ENCODE data around the gene MLX. TPM values are rescaled to one million over a fixed set of nuclear protein-coding genes. Genes with fewer than 3 reads are reported as not detected.

Gene MLX
- total RNA-seq, 3 donors from 2014 or later: 69.6 to 110 (median 103) TPM

DNA sequence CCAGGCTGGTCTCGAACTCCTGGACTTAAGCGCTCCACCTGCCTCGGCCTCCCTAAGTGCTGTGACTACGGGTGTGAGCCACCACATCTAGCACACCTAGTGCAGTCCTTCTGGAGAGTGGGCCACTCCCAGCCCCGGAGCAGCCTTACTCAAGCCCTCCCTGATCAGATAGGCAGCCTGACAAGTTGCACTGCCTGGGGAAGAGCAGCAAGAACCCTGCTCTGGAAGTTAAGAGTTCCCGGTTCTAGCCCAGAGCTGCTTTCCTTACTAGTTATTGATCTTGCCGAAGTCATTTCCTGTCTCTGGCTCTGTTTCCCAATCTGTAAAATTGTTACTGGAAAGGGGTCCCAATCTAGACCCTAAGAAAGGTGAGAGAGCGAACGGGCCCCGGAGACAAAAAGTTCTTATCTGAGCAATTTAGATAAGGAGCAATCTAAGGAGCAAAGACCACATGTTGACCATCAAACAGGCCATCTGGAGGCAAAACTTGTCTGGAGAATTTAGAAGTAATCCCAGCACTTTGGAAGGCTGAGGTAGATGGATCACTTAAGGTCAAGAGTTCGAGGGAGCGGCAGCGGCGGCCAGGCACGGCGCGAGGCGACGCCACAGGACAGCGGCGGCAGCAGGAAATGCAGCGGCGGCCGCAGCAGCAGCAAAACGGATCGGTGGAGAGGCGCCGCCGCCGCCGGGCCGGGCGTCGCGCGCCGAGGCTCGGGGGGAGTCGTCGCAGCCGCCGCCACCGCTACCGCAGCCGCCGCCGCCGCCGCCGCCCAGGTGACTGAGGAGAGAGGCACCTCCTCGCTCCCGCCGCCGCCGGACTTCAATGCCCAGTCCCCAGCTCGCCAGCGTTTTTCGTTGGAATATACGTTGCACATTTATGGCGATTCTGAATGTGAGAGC, 35.2 kb upstream of the MLX start:
- Histone ChIP-seq H3K4me3 (no peak overlapping the region), H3K4me1 (ENCODE audit: low read depth) (peaks cover 21% of the 10 kb centered on the region), H3K9me3 (no peaks in the 10 kb centered on the region), H3K36me3 (ENCODE audit: low read depth) (no peaks in the 10 kb centered on the region)
- ATAC-seq (peak; percentile 59), DNase-seq (peak; percentile 76 to 84 (median 83))
- intact Hi-C loops (cut with DNase I, micrococcal nuclease): no loop called here
- TF ChIP-seq, protein P1, sequence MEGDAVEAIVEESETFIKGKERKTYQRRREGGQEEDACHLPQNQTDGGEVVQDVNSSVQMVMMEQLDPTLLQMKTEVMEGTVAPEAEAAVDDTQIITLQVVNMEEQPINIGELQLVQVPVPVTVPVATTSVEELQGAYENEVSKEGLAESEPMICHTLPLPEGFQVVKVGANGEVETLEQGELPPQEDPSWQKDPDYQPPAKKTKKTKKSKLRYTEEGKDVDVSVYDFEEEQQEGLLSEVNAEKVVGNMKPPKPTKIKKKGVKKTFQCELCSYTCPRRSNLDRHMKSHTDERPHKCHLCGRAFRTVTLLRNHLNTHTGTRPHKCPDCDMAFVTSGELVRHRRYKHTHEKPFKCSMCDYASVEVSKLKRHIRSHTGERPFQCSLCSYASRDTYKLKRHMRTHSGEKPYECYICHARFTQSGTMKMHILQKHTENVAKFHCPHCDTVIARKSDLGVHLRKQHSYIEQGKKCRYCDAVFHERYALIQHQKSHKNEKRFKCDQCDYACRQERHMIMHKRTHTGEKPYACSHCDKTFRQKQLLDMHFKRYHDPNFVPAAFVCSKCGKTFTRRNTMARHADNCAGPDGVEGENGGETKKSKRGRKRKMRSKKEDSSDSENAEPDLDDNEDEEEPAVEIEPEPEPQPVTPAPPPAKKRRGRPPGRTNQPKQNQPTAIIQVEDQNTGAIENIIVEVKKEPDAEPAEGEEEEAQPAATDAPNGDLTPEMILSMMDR (IDR thresholded peaks at IDR 0.05): peak; percentile 31

DNA sequence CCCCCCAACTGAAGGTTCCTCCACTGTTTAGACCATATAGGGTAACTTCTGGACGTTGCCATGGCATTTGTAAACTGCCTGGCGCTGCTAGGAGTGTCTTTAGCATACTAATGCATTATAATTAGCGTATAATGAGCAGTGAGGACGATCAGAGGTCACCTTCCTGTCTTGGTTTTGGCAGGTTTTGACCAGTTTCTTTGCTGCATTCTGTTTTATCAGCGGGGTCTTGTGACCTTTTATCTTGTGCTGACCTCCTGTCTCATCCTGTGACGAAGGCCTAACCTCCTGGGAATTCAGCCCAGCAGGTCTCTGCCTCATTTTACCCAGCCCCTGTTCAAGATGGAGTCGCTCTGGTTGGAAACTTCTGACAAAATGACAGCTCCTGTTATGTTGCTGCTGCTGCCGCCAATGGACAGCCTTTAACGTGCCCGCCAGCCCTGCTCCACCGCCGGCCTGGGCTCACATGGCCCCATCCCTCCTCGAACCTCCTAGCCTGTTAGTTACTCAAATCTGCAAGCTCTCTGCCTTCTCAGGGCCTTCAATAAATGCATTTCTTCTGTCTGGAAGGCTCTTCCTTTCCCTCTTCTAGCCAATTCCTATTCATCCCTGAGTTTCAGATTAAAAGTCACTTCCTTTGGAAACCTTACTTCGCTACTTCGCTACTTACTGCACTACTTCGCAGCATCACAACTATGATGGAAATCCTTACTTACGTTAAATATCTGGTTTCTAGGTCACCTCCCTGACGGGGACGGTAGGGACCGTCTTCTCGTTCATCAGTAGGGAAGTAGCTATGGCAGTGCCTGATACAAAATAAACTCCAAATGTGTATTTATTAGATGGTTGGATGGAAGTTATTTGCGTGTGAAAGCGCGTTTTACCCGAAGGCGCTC, 31.5 kb upstream of the MLX start:
- no peaks in the 10 kb centered on the region for H3K36me3 ChIP-seq (ENCODE audit: low read depth)
- ATAC-seq (peak; percentile 0), DNase-seq (peak in 1 of 3 donors; percentile 56)
- H3K4me3 ChIP-seq: peak overlapping the region; percentile 72
- intact Hi-C loops (cut with DNase I, micrococcal nuclease): no loop called here
- H3K9me3 ChIP-seq: no peaks in the 10 kb centered on the region
- H3K4me1 ChIP-seq (ENCODE audit: low read depth): peaks cover 23% of the 10 kb centered on the region
- TF ChIP-seq, protein P1 (IDR thresholded peaks at IDR 0.05): no peak

DNA sequence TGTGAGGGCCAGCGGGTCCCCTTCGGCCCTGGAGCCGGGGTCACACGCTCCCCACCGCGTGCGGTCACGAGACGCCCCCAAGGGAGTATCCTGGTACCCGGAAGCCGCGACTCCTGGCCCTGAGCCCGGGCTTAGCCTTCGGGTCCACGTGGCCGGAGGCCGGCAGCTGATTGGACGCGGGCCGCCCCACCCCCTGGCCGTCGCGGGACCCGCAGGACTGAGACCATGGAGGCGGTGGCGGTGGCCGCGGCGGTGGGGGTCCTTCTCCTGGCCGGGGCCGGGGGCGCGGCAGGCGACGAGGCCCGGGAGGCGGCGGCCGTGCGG, 30.9 kb upstream of the MLX start, which contains the start of gene NAGLU:
NAGLU (plus strand) TSS at position 194 of the 324 bp plus-strand sequence; CDS start at position 226, 32 bp downstream.
- ATAC-seq (peak; percentile 87), DNase-seq (peak; percentile 98 to 99 (median 98))
- intact Hi-C loops (cut with DNase I, micrococcal nuclease): no loop called here
- H3K4me1 ChIP-seq (ENCODE audit: low read depth): peaks cover 21% of the 10 kb centered on the region
- H3K9me3 ChIP-seq: no peaks in the 10 kb centered on the region
- TF ChIP-seq, protein P1 (IDR thresholded peaks at IDR 0.05): no peak
- H3K4me3 ChIP-seq: peak within 1 kb of the TSS; percentile 72
- H3K36me3 ChIP-seq (ENCODE audit: low read depth): no peaks in the 10 kb centered on the region

DNA sequence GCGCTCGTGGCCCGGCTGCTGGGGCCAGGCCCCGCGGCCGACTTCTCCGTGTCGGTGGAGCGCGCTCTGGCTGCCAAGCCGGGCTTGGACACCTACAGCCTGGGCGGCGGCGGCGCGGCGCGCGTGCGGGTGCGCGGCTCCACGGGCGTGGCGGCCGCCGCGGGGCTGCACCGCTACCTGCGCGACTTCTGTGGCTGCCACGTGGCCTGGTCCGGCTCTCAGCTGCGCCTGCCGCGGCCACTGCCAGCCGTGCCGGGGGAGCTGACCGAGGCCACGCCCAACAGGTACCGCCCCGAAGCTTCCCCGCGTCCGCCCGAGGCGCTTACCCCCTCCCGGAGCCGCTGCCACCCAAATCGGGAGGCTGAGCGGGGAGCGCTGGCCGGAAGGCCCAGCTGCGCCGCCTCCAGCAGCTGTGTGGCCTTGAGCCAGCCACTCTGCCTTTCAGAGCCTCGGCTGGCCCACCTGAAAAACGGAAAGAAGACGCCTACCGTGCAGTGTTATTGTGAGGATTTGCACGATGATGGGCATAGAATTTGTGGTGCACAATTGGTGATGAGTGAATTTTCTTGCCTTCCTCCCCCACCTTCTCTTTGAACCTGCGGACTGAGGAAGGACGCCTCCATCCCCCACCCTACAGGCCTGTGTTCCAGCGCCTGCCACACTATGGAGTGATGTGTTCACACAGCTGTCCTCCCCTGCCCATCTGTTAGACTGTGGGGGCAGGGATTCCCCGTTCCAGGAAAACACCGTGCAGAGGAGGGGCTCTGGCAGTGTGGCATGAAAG, 30.3 kb upstream of the MLX start:
- no peaks in the 10 kb centered on the region for H3K9me3 ChIP-seq
- peaks cover 22% of the 10 kb centered on the region for H3K4me1 ChIP-seq (ENCODE audit: low read depth)
- peak; percentile 70 for ATAC-seq
- intact Hi-C loops (cut with DNase I, micrococcal nuclease): no loop called here
- peak; percentile 84 to 93 (median 91) for DNase-seq
- peak overlapping the region; percentile 72 for H3K4me3 ChIP-seq
- TF ChIP-seq, protein P1 (IDR thresholded peaks at IDR 0.05): no peak
- H3K36me3 ChIP-seq (ENCODE audit: low read depth): no peaks in the 10 kb centered on the region
